Activated T-cell treated with anti-CD3 and anti-CD28 coated beads, Interleukin-2, amount 50 U/mL, for 72 hours (primary cell): Measurements from ENCODE around the gene DENND5A. TPM values are rescaled to one million over a fixed set of nuclear protein-coding genes. Genes with fewer than 3 reads are reported as not detected.
A peak's percentile ranks its signal among the peaks of the same experiment; 100 is the strongest.
"Not testable (repeated sequence)": the region's sequence is repeated elsewhere in the genome, so short reads cannot be mapped to it uniquely, and the experiment has no call there.

Experiments used
- ATAC-seq, 2 donors: fragments of 150-1000 bp; cut with Tn5 transposase; replicated peaks in 1 of 2; 2 replicates each; pipeline ENCODE4 v1.10.0; 2021; ENCODE audit warnings: moderate library complexity in 2 of 2, mild to moderate bottlenecking in 1 of 2
- DNase-seq, 2 donors: peaks; one replicate each; pipeline ENCODE4 v3.0.0; 2021 to 2022; ENCODE audit warnings: mixed read lengths in 1 of 2
- H3K27ac Mint-ChIP-seq: one replicate; pipeline ENCODE4 v1.8.0; 2022; ENCODE audit warnings: mild to moderate bottlenecking, moderate library complexity, mixed read lengths
- H3K27me3 Mint-ChIP-seq: one replicate; pipeline ENCODE4 v1.8.0; 2022; ENCODE audit warnings: low read depth, mixed read lengths
- H3K36me3 Mint-ChIP-seq, 2 donors: one replicate each; pipeline ENCODE4 v1.8.0; 2022; ENCODE audit warnings: mixed read lengths in 2 of 2, mild to moderate bottlenecking in 1 of 2; ENCODE audit not compliant: insufficient read depth in 2 of 2
- H3K4me1 Mint-ChIP-seq: one replicate; pipeline ENCODE4 v1.8.0; 2022; ENCODE audit warnings: low read depth, mixed read lengths
- H3K4me3 Mint-ChIP-seq, 2 donors: one replicate each; pipeline ENCODE4 v1.8.0; 2022; ENCODE audit warnings: mild to moderate bottlenecking in 2 of 2, mixed read lengths in 2 of 2, moderate library complexity in 2 of 2
- H3K9me3 Mint-ChIP-seq, 2 donors: one replicate each; pipeline ENCODE4 v1.8.0; 2022; ENCODE audit warnings: mixed read lengths in 2 of 2
- total RNA-seq, 2 donors: library from RNA; stranded (reverse); gene quantifications; one replicate each; pipeline ENCODE4 v1.2.3, GENCODE V29; 2022

Gene DENND5A
- total RNA-seq, 2 donors from 2014 or later, result 54.2 to 62.7 TPM

DNA sequence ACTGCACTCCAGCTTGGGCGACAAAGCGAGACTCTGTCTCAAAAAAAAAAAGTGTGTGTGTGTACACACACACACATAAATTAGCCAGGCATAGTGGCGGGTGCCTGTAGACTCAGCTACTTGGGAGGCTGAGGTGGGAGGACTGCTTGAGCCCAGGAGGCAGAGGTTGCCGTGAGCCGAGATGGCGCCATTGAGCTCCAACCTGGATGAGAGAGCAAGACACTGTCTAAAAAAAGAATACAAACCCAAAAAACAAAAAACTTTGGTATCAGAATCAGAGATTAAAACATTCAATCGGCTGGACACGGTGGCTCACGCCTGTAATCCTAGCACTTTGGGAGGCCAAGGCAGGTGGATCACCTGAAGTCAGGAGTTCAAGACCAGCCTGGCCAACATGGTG lies 44.3 kb downstream of the DENND5A start:
- not testable (repeated sequence) for H3K9me3 Mint-ChIP-seq, H3K4me1 Mint-ChIP-seq, H3K27me3 Mint-ChIP-seq, DNase-seq, H3K27ac Mint-ChIP-seq, H3K36me3 Mint-ChIP-seq, ATAC-seq, H3K4me3 Mint-ChIP-seq

DNA sequence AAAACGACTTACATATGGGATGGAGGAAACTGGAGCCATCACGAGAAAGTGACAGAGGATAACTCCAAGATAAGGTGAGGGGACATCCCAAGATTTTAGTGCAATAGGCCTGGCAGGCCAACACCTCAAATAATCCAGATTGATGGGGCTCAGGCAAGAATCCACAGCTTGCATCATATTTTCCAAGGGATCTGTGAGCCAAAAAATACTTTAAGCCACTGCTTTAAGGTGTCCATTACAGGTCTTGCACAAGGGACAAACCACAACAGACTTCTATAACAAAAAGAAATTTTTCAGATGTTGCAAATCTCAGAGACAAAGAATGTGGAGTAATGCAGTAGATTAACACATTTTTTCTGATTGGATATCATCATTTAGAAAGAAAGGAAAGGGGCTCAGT lies 45.6 kb downstream of the DENND5A start:
- no peaks in the 10 kb centered on the region for H3K36me3 Mint-ChIP-seq
- no peaks in the 10 kb centered on the region for H3K27me3 Mint-ChIP-seq
- H3K4me3 Mint-ChIP-seq, result no peak overlapping the region
- no peak overlapping the region for H3K27ac Mint-ChIP-seq
- H3K4me1 Mint-ChIP-seq, result peaks cover 17% of the 10 kb centered on the region
- DNase-seq (no peak), ATAC-seq (no peak)
- H3K9me3 Mint-ChIP-seq, result no peaks in the 10 kb centered on the region

DNA sequence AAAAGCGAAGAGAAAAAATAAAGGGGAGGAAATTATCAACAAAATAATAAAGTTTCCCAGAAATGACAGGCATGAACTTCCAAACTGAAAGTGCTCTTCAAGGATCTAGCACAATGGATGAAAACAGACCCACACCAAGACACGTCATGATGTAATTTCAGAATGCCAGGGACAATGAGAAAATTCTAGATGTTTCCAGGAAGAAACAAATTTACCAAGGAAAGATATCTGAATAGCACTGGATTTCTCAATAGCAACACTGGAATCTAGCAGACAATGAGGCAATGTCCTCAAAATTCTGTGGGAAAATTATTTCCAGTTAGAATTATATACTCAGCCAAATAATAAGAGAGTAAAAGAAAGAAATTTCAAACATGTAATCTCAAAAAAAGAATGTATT lies 46.0 kb downstream of the DENND5A start:
- peaks cover 22% of the 10 kb centered on the region for H3K4me1 Mint-ChIP-seq
- H3K27me3 Mint-ChIP-seq, result no peaks in the 10 kb centered on the region
- H3K9me3 Mint-ChIP-seq, result no peaks in the 10 kb centered on the region
- DNase-seq (no peak), ATAC-seq (no peak)
- no peaks in the 10 kb centered on the region for H3K36me3 Mint-ChIP-seq
- H3K27ac Mint-ChIP-seq, result no peak overlapping the region
- H3K4me3 Mint-ChIP-seq, result no peak overlapping the region

DNA sequence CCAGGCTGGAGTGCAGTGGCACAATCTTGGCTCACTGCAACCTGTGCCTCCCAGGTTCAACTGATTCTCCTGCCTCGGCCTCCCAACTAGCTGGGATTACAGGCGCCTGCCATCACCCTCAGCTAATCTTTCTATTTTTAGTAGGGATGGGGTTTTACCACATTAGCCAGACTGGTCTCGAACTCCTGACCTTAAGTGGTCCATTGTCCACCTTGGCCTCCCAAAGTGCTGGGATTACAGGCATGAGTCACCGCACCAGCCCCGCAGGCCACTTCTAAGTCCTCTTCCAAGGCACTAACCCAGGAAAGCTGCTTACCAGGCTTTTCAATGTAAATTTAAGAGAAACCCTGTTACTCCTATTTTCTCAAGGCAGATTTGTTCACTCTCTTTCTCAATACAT lies 50.4 kb downstream of the DENND5A start:
- peaks cover 53% of the 10 kb centered on the region for H3K4me1 Mint-ChIP-seq
- no peaks in the 10 kb centered on the region for H3K9me3 Mint-ChIP-seq
- peaks cover 2 to 4% of the 10 kb centered on the region in 2 donors for H3K36me3 Mint-ChIP-seq
- H3K27me3 Mint-ChIP-seq, result no peaks in the 10 kb centered on the region
- peak overlapping the region; percentile 22 to 52 for H3K4me3 Mint-ChIP-seq
- DNase-seq (no peak), ATAC-seq (no peak)
- H3K27ac Mint-ChIP-seq, result peak overlapping the region; percentile 16

DNA sequence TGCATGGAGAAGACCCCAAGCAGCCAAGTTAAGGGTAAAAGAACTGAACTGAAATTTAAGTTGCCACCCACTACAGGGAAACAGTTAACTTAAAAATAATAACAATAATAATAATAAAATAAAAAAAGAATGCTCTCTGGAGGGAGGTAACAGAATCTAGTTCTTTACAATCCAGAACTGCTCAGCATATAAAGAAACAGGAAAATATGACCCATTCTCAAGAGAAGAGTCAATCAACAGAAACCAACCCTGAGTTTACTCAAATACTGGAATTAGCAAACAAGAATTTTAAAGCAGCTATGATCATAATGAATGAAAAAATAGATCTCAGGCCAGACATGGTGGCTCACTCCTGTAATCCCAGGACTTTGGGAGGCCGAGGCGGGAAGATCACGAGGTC lies 53.8 kb downstream of the DENND5A start:
- Mint-ChIP-seq H3K36me3 (peaks cover 2 to 4% of the 10 kb centered on the region in 2 donors), H3K27me3 (no peaks in the 10 kb centered on the region), H3K4me3 (peak overlapping the region in 1 of 2 donors; percentile 7), H3K4me1 (peaks cover 75% of the 10 kb centered on the region), H3K9me3 (no peaks in the 10 kb centered on the region), H3K27ac (peak overlapping the region; percentile 41)
- no peak for DNase-seq
- ATAC-seq, result peak; percentile 21 to 34

DNA sequence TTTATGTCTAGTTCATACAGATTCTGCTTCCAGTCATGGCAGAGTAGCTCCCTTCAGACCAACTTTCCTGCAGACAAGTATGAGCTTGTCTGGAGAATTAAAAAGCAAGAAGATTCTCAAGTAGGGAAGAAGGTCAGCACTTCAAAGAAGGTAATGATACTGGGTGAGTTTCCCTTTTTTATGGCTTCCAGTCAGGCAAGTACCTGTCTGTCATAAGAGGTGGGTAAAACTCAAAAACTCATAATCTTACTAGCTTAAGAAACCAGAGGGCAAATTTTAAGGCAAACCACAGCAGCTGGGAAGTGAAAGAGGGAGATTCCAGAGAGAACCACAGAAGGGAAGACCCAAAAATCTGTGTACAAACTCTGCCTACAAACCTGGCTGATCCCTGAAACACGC lies 54.2 kb downstream of the DENND5A start:
- peak overlapping the region; percentile 35 for H3K27ac Mint-ChIP-seq
- DNase-seq (peak; percentile 19 to 20), ATAC-seq (peak; percentile 41 to 52)
- H3K36me3 Mint-ChIP-seq, result peaks cover 2 to 4% of the 10 kb centered on the region in 2 donors
- H3K4me3 Mint-ChIP-seq, result peak overlapping the region; percentile 72 to 73
- H3K9me3 Mint-ChIP-seq, result no peaks in the 10 kb centered on the region
- H3K27me3 Mint-ChIP-seq, result no peaks in the 10 kb centered on the region
- H3K4me1 Mint-ChIP-seq, result peaks cover 71% of the 10 kb centered on the region

DNA sequence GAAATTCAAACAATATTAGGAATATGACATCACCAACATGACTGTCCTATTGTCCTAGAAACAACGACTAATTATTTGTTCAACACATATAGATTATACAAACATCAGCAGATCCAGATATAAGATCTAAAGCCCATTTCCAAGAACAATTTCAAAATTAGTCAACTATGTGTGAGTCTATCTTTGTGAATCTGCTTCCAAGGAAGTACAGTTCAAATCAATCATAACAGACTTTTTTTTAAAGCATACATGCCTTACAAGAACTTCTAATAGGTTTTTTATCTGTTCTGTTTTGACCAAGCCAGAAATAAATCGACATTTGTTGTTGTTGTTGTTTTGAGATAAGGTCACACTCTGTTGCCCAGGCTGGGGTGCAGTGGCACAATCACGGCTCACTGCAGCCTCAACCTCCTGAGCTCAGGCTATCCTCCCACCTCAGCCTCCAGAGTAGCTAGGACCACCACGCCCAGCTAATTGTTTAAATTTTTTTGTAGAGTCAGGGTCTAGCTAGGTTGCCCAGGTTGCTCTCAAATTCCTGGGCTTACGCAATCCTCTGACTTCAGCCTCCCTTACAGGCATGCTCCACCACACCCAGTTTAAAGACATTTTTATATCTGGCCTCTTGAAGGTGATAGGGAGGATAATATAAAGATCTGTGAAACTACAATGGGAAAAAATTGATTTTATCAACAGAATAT lies 54.8 kb downstream of the DENND5A start:
- peak overlapping the region; percentile 72 to 73 for H3K4me3 Mint-ChIP-seq
- DNase-seq, result no peak

DNA sequence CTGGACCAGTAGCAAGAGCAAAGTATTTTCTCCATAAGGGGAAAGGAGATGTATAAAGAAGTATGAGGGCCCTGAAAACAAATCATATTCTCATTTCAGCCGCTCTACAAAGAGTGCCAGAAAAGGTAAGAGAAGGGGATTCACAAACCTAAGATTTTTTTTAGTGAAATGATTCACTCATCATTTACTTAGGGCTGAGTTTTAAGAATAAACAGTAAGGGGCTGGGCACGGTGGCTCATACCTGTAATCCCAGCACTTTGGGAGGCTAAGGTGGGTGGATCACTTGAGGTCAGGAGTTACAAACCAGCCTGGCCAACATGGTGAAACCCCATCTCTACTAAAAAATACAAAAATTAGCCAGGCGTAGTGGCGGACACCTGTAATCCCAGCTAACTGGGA lies 55.5 kb downstream of the DENND5A start:
- not testable (repeated sequence) for H3K9me3 Mint-ChIP-seq, H3K27me3 Mint-ChIP-seq, H3K36me3 Mint-ChIP-seq
- peak overlapping the region; percentile 72 to 73 for H3K4me3 Mint-ChIP-seq
- peaks cover 58% of the 10 kb centered on the region for H3K4me1 Mint-ChIP-seq
- peak; percentile 26 to 44 for DNase-seq
- H3K27ac Mint-ChIP-seq, result peak overlapping the region; percentile 29
- ATAC-seq, result peak; percentile 74 to 75

More for the DNA sequence above, 54.8 kb downstream of the DENND5A start:
- H3K4me1 Mint-ChIP-seq, result peaks cover 66% of the 10 kb centered on the region
- peak; percentile 29 to 44 for ATAC-seq
- peak overlapping the region; percentile 35 for H3K27ac Mint-ChIP-seq
- no peaks in the 10 kb centered on the region for H3K9me3 Mint-ChIP-seq
- H3K36me3 Mint-ChIP-seq, result peaks cover 2 to 4% of the 10 kb centered on the region in 2 donors
- no peaks in the 10 kb centered on the region for H3K27me3 Mint-ChIP-seq

DNA sequence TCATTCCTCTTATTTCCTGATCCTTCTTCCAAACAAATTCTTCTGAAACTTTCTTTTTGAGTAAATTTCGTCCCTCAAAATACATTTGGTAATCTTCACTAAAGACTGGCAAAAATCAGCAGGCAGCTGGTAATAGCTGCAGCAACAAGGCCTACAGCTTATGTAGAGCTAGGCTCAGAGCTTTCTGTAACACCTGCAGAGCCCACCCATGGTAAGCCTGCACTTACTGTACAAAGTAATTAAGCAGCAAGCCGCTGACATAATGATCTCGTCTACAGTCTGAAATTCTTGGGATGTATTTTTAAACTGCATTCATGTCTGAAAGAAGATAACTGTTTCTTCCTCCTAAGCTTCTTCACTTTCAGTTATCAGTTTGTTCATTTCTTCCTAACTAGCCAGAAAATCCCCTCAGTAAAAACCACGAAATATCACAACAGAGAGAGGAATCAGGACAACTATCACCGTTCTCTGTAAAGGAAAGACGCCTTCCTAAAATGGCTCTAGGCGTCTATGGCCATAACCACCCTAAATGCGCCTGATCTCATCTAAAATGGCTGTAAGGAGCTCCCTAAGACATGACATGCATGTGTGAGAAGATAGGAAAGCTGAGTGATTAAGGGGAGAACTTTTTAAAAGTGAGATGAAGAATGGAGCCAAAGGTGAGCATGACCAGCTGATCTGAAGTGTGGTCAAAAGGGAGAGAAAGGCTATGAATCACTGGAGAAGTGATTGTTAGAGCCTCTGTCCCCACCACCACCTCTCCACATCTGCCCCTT lies 56.2 kb downstream of the DENND5A start:
- peak overlapping the region; percentile 49 for H3K27ac Mint-ChIP-seq
- H3K4me1 Mint-ChIP-seq, result peaks cover 51% of the 10 kb centered on the region
- H3K36me3 Mint-ChIP-seq, result peaks cover 2 to 4% of the 10 kb centered on the region in 2 donors
- no peaks in the 10 kb centered on the region for H3K9me3 Mint-ChIP-seq
- H3K27me3 Mint-ChIP-seq, result no peaks in the 10 kb centered on the region
- peak; percentile 67 to 68 for ATAC-seq
- peak overlapping the region; percentile 72 to 73 for H3K4me3 Mint-ChIP-seq
- DNase-seq, result peak in 1 of 2 donors; percentile 17

DNA sequence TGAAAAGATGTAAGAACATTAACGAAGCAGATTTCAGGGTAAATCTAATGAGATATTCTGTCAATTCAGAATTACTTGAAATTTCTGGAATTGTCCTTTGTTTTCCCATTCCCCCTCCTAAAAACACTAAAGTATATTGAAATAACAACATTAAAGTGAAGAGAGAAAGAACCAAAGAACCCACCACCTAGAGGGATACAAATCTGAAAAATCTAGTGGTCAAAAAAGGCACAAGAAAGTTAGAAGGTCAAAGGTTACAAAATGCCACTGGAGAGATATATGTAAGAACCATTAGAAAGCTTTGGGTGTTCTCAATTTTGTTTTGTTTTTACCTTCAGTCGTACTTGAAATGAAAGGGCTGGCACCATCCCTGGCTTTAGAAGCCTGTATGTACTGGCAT lies 57.9 kb downstream of the DENND5A start:
- Mint-ChIP-seq H3K4me1 (peaks cover 52% of the 10 kb centered on the region), H3K4me3 (no peak overlapping the region), H3K27ac (no peak overlapping the region), H3K36me3 (peaks cover under 1 to 6% of the 10 kb centered on the region in 2 donors), H3K9me3 (no peaks in the 10 kb centered on the region), H3K27me3 (no peaks in the 10 kb centered on the region)
- no peak for DNase-seq
- ATAC-seq, result no peak

DNA sequence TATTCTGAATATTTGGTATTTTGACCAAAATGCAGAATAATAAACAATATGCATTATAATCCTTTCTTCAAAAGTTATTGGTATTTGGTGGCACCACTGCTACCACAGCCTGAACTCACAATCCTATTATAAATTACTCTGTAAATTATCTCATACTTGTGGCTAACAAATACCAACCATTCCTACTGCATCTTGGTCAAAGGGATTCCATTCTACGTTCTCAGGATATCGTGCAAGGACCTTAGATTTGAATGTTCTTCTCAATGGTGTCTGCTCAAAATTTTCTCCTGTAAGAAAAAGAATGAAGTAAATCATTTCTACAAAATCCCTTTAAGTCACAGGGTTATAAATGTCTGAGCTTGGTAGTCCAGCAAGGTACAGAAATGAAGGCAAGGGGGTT lies 58.7 kb downstream of the DENND5A start:
- no peaks in the 10 kb centered on the region for H3K27me3 Mint-ChIP-seq
- no peak overlapping the region for H3K27ac Mint-ChIP-seq
- no peak for DNase-seq
- H3K4me3 Mint-ChIP-seq, result no peak overlapping the region
- no peak for ATAC-seq
- H3K9me3 Mint-ChIP-seq, result no peaks in the 10 kb centered on the region
- H3K36me3 Mint-ChIP-seq, result peaks cover 0 to 3% of the 10 kb centered on the region in 2 donors
- H3K4me1 Mint-ChIP-seq, result peaks cover 52% of the 10 kb centered on the region

DNA sequence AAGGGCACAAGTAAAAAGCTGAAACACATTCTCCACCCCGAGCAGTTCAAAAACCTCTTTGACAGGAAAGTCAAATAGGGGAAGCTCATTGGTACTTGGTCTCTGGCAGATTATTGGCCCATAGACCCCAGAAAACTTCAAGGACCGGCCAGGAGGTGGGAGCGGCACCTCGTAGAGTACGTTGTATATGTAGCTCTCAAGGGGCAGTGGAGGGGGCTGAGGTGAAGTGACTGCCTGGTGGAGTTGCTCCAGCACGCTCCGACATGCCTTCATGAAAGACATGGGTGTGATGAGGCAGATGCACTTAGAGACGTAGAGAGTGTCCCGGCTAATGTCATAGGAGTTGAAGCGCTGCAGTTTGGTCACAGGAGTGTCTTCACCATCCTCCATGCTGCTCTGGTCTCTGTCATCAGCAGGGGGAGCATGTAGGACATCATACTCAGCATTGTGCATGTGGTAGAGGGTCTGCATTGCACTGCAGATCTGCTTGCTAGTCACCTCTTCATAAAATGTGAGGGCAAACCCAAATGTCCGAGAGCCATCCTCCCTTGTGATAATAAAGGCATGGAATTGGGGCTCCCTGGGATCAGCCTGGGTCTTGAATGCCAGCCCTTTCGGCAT lies 61.3 kb downstream of the DENND5A start:
- H3K27me3 Mint-ChIP-seq, result no peaks in the 10 kb centered on the region
- peak in 1 of 2 donors; percentile 27 for ATAC-seq
- H3K9me3 Mint-ChIP-seq, result no peaks in the 10 kb centered on the region
- H3K4me3 Mint-ChIP-seq, result no peak overlapping the region
- H3K36me3 Mint-ChIP-seq, result peaks cover 0 to 3% of the 10 kb centered on the region in 2 donors
- H3K27ac Mint-ChIP-seq, result no peak overlapping the region
- DNase-seq, result no peak
- peaks cover 29% of the 10 kb centered on the region for H3K4me1 Mint-ChIP-seq
